NCI-H187 (cell line): ENCODE data around the gene FMO1.
"Not testable (repeated sequence)": the region's sequence is repeated elsewhere in the genome, so short reads cannot be mapped to it uniquely, and the experiment has no call there.

Experiments
- DNase-seq, 2 experiments: peaks; one replicate each; lab custom pipeline; 2025; lab: John Stamatoyannopoulos, UW

The FMO1 gene

GRCh38 chr1:171279678-171280077 is 31.4 kb downstream of the FMO1 start:
- DNase-seq = no peak

DNA sequence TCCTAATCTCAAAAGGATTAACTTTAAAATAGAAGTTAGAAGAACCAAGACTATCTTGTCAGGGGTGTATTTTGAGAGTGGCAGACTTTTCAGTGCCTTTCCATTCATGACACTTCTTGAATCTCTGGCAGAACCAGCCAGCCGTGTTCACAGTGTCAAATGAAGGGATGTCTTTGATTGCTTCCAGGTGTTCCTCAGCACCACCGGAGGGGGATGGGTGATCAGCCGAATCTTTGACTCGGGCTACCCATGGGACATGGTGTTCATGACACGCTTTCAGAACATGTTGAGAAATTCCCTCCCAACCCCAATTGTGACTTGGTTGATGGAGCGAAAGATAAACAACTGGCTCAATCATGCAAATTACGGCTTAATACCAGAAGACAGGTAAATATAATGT is 32.3 kb downstream of the FMO1 start:
- DNase-seq = peak in 1 of 2 experiments; percentile 11

DNA sequence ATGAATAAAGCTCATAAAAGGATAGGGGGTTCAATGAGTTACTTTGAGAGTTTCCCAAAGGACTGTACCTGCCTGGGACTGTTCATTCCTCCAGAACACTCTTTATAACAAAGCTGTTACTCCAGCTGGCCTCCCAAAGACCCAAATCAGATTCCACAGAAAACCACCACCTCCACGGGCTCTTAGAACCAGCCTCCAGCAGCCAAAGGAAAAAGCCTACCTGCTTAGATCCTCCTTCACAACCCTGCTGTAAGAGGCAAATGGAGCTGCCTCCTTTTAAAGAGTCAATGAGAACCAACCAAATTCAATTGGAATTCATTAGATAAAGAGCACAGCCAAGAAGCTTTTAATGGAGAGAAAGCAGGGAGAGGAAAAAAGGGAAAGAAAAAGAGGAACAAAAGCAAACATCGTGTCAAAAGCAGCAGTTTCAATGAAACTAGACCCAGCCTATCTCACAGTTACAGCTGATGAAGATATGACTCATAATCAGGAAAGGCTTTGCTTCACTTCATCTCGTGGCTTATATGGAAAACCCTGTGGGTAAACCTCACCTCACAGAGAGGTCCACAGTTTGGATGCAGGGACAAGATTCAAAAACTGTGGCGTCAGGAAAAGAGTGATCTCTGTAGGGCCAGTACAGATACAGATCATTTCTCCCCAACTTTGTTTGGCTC is 37.9 kb downstream of the FMO1 start:
- DNase-seq = no peak

DNA sequence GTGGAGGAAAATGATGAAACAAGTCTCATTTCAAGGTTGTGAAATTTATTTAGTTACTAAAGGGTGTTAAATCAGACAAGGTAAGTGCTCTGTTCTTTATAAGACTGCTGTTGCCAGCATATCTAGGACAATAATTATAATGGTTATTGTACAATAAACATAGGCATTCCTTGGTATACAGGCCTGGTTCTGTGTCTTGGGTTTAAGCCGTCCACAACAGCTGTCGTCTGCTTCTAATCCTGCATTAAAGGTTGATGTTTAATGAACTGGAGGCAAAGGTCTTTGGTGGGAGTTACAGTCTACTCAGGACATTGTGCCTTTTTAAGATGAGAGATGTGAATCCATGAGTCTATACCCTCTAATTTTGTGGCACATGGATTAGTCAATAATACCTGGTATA is 42.3 kb downstream of the FMO1 start:
- no peak for DNase-seq

- no peak for DNase-seq
Measured at GRCh38 chr1:171292799-171293198, 44.5 kb downstream of the FMO1 start.

DNA sequence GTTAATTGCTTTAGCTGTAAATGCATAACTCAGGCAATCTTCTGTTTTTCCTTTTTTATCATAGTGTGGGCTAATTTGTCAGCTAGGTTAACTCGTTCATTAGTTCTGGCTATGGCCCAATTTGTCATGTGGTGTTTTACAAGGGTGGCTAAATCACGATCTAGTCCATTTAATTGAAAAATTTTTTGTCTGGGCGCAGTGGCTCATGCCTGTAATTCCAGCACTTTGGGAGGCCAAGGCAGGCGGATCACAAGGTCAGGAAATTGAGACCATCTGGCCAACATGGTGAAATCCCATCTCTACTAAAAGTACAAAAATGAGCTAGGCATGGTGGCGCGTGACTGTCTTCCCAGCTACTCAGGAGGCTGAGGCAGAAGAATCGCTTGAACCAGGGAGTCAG is 47.1 kb downstream of the FMO1 start:
- DNase-seq = not testable (repeated sequence)

DNA sequence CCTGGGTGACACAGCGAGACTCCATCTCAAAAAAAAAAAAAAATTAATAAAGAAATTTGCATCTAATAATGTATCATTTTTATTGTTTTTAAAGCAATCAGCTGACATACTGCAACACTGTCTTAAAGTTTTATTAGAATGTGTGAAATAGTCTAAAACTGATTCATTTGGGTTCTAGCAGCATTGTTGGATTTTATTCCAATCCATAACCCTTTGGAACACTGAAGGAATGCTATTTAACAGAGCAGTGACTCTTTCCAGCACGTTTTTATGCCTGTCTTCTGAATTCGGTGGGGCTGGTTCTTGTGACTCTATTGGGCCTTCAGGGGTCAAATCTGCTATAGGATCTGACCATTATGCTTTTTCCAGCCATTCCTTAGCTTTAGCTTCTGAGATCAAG is 47.5 kb downstream of the FMO1 start:
- DNase-seq = no peak

DNA sequence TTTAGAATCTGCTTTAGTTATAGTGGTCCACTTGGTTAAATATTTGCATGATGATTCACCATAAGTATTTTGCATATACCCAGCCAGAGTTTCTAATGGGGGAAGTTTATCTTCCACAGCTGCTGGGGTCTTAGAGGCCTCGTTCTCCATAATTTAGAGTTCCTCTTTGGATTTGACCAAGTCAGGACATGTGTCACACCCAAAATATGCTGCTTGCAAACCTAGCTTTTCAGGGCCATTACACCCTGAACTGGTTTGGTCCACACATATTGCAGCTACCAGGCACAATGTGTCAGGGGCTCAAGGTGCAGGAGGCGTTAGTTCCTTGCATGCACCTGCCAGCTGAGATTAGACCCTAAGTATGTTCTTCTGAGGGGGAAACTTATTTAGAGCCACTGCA is 48.6 kb downstream of the FMO1 start:
- no peak for DNase-seq

- DNase-seq = no peak
Measured at GRCh38 chr1:171298696-171299095, 50.4 kb downstream of the FMO1 start.

- no peak for DNase-seq
Measured at GRCh38 chr1:171299342-171299741, 51.0 kb downstream of the FMO1 start.

GRCh38 chr1:171300401-171300800 is 52.1 kb downstream of the FMO1 start:
- DNase-seq = no peak

- DNase-seq = no peak
Measured at GRCh38 chr1:171310661-171311087, 62.4 kb downstream of the FMO1 start.

DNA sequence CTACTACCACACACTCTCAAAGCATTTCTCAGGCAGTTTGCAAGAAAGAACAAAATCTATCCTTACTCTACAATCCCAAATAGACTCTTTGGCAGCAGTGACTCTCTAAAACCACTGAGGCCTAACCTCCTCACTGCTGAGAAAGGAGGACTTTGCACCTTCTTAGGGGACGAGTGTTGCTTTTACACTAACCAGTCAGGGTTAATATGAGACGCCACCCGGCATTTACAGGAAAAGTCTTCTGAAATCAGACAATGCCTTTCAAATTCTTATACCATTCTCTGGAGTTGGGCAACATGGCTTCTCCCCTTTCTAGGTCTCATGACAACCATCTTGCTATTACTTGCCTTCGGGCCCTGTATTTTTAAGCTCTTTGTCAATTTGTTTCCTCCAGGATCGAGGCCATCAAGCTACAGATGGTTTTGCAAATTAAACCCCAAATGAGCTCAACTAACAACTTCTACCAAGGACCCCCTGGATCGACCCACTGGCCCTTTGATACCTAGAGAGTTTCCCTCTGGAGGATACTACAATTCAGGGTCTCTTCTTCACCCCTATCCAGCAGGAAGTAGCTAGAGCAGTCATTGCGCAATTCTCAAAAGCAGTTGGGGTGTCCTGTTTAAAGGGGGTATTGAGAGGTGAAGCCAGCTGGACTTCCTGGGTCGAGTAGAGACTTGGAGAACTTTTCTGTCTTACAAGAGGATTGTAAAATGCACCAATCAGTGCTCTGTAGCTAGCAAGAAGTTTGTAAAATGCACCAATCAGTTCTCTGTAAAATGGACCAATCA is 63.7 kb downstream of the FMO1 start:
- no peak for DNase-seq

DNA sequence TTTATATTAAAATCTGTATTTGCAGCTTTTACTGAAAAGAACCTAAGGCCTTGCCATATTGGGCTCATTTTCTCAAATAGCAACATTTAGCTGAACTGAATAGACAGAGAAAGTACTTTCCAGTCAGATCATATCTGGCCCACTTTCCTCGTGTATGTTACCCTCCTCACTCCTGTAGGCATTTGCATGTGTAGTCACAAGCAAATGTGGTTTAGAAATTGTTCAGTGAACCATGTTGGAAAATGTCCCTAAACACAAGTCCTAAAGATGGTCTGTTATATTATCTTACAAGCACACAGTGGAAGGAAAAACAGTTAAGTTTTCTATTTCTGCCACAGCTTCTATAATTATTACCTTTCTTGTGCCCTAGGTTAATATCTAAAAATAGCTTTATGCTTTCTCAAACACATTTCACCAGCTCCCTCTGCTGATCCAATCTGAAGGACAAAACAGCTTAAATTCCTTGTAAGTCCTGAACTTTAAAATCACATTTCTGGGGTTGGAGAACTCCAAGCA is 65.1 kb downstream of the FMO1 start:
- DNase-seq = no peak

- DNase-seq = peak; percentile 88 to 93
Measured at GRCh38 chr1:171313835-171314320, 65.6 kb downstream of the FMO1 start, which contains the start of gene FMO4. TSS of gene FMO4 (plus strand) at chr1:171314183. CDS start at chr1:171319826, 5,643 bp downstream.

DNA sequence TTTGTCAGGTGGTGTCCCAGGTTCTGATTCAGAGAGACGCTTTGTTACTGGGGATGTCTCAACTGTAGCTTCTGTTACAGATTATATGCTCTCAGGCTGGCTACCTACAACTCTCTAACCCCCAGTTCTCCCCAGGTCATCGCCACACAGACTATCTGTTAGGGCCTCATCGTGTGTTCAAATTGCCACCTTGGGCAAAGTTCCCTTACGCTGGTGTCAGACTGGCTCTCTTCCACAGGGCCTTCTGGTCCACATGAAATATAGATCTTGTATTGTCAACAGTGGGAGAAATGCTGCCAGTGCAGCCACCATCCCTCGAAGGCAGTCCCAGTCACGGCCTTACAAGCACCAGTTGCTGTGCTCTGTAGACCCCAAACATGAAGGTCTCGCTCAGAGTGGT is 81.0 kb downstream of the FMO1 start:
- DNase-seq = no peak

GRCh38 chr1:171334024-171334640 is 85.8 kb downstream of the FMO1 start:
- no peak for DNase-seq
